Astrocyte (in vitro differentiated cells and primary cell): ENCODE data around the gene RIMKLB. TPM values are rescaled to one million over a fixed set of nuclear protein-coding genes. Genes with fewer than 3 reads are reported as not detected.
"Not testable (repeated sequence)": the region's sequence is repeated elsewhere in the genome, so short reads cannot be mapped to it uniquely, and the experiment has no call there.

ENCODE experiments used
- DNase-seq: peaks from one replicate; pipeline ENCODE4 v3.0.0-alpha.2; 2010; ENCODE audit warnings: low read depth
- FAIRE-seq: peaks from 2 replicates; lab custom pipeline; 2011; peaks lifted over from hg19 to GRCh38; lab: Jason Lieb, UNC
- H2AFZ ChIP-seq: 2 replicates; pipeline ENCODE4 v1.6.0; 2012; ENCODE audit warnings: low read depth, low read length, inconsistent platforms
- H3K27ac ChIP-seq: 2 replicates; pipeline ENCODE4 v1.5.1; 2011; ENCODE audit warnings: low read depth, low read length, inconsistent platforms
- H3K27me3 ChIP-seq: 2 replicates; pipeline ENCODE4 v1.6.0; 2011; ENCODE audit warnings: low read length, inconsistent platforms; ENCODE audit not compliant: insufficient read depth
- H3K36me3 ChIP-seq: 2 replicates; pipeline ENCODE4 v1.5.1; 2011; ENCODE audit warnings: low read length, inconsistent platforms; ENCODE audit not compliant: insufficient read depth
- H3K4me1 ChIP-seq: 2 replicates; pipeline ENCODE4 v1.5.1; 2011; ENCODE audit warnings: low read length, inconsistent platforms; ENCODE audit not compliant: insufficient read depth
- H3K4me2 ChIP-seq: 2 replicates; pipeline ENCODE4 v1.6.0; 2012; ENCODE audit warnings: low read length, inconsistent platforms
- H3K4me3 ChIP-seq: 2 replicates; pipeline ENCODE4 v1.5.1; 2011; ENCODE audit warnings: low read depth, mild to moderate bottlenecking, low read length, inconsistent platforms; ENCODE audit not compliant: insufficient read depth
- H3K79me2 ChIP-seq: 2 replicates; pipeline ENCODE4 v1.6.0; 2012; ENCODE audit warnings: mild to moderate bottlenecking, low read length, inconsistent platforms; ENCODE audit not compliant: insufficient read depth
- H3K9ac ChIP-seq: 2 replicates; pipeline ENCODE4 v1.6.0; 2012; ENCODE audit warnings: mild to moderate bottlenecking, low read length, inconsistent platforms
- H3K9me3 ChIP-seq: 2 replicates; pipeline ENCODE4 v1.5.1; 2012; ENCODE audit warnings: low read depth, mild to moderate bottlenecking, low read length, inconsistent platforms; ENCODE audit not compliant: insufficient read depth
- H4K20me1 ChIP-seq: 2 replicates; pipeline ENCODE4 v1.6.0; 2012; ENCODE audit warnings: low read length, inconsistent platforms; ENCODE audit not compliant: insufficient read depth
- H3K27ac Mint-ChIP-seq: one replicate; pipeline ENCODE4 v1.8.0; 2021; ENCODE audit warnings: mild to moderate bottlenecking, mixed read lengths; ENCODE audit not compliant: unreplicated experiment
- H3K27me3 Mint-ChIP-seq: one replicate; pipeline ENCODE4 v1.8.0; 2021; ENCODE audit warnings: low read depth, mixed read lengths; ENCODE audit not compliant: unreplicated experiment
- H3K36me3 Mint-ChIP-seq: one replicate; pipeline ENCODE4 v1.8.0; 2021; ENCODE audit warnings: low read depth, mixed read lengths; ENCODE audit not compliant: unreplicated experiment
- H3K4me1 Mint-ChIP-seq: one replicate; pipeline ENCODE4 v1.8.0; 2021; ENCODE audit warnings: low read depth, mixed read lengths; ENCODE audit not compliant: unreplicated experiment
- H3K4me3 Mint-ChIP-seq: one replicate; pipeline ENCODE4 v1.8.0; 2021; ENCODE audit warnings: mild to moderate bottlenecking, moderate library complexity, mixed read lengths; ENCODE audit not compliant: unreplicated experiment
- H3K9me3 Mint-ChIP-seq: one replicate; pipeline ENCODE4 v1.8.0; 2021; ENCODE audit warnings: mild to moderate bottlenecking, mixed read lengths; ENCODE audit not compliant: unreplicated experiment
- CTCF ChIP-seq: IDR thresholded peaks from 2 replicates; pipeline ENCODE4 v1.5.1; 2011; ENCODE audit warnings: low read depth, mild to moderate bottlenecking, inconsistent platforms, low read length, moderate library complexity; ENCODE audit not compliant: insufficient read depth
- EZH2 ChIP-seq: IDR thresholded peaks from 2 replicates; pipeline ENCODE4 v1.6.1; 2012; ENCODE audit warnings: mild to moderate bottlenecking, low read length, inconsistent platforms; ENCODE audit not compliant: insufficient read depth
- total RNA-seq: library from RNA; stranded (reverse); gene quantifications from 2 replicates; pipeline ENCODE4 v1.2.1, GENCODE V29; 2021

The RIMKLB gene
- total RNA-seq, 1 donor from 2014 or later, result 36.6 TPM

DNA sequence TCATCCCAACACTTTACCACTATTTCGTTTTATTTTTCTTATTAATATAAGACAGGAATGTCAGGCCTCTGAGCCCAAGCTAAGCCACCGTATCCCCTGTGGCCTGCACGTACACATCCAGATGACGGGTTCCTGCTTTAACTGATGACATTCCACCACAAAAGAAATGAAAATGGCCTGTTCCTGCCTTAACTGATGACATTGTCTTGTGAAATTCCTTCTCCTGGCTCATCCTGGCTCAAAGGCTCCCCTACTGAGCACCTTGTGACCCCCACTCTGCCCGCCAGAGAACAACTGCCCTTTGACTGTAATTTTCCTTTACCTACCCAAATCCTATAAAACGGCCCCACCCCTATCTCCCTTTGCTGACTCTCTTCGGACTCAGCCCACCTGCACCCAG is 112.3 kb downstream of the RIMKLB start:
- H3K27me3 Mint-ChIP-seq, H3K4me3 ChIP-seq, H3K36me3 ChIP-seq, H3K4me2 ChIP-seq, DNase-seq, H2AFZ ChIP-seq, H3K4me1 ChIP-seq, H3K36me3 Mint-ChIP-seq, H3K79me2 ChIP-seq, H3K27me3 ChIP-seq, H3K9me3 ChIP-seq, H3K4me1 Mint-ChIP-seq, H3K27ac Mint-ChIP-seq, H4K20me1 ChIP-seq, H3K9me3 Mint-ChIP-seq, H3K27ac ChIP-seq, H3K4me3 Mint-ChIP-seq, H3K9ac ChIP-seq, FAIRE-seq: not testable (repeated sequence)

GRCh38 chr12:8813572-8814357 is 116.0 kb downstream of the RIMKLB start:
- H3K27ac ChIP-seq, result no peak overlapping the region
- no peak for FAIRE-seq
- no peak for DNase-seq

GRCh38 chr12:8816448-8817050 is 118.8 kb downstream of the RIMKLB start:
- no peaks in the 10 kb centered on the region for H4K20me1 ChIP-seq
- TF ChIP-seq CTCF (no peak), EZH2 (no peak)
- H2AFZ ChIP-seq, result no peak overlapping the region
- H3K4me3 Mint-ChIP-seq, result no peak overlapping the region
- H3K36me3 Mint-ChIP-seq, result no peaks in the 10 kb centered on the region
- H3K36me3 ChIP-seq, result no peaks in the 10 kb centered on the region
- no peaks in the 10 kb centered on the region for H3K27me3 ChIP-seq
- no peaks in the 10 kb centered on the region for H3K79me2 ChIP-seq
- no peak overlapping the region for H3K27ac Mint-ChIP-seq
- peaks cover 2% of the 10 kb centered on the region for H3K9me3 Mint-ChIP-seq
- H3K4me1 ChIP-seq, result no peaks in the 10 kb centered on the region
- H3K27ac ChIP-seq, result no peak overlapping the region
- no peak overlapping the region for H3K4me2 ChIP-seq
- H3K4me3 ChIP-seq, result no peak overlapping the region
- no peaks in the 10 kb centered on the region for H3K9me3 ChIP-seq
- FAIRE-seq, result no peak
- no peak overlapping the region for H3K9ac ChIP-seq
- DNase-seq, result no peak
- peaks cover 3% of the 10 kb centered on the region for H3K27me3 Mint-ChIP-seq
- H3K4me1 Mint-ChIP-seq, result no peaks in the 10 kb centered on the region

More at GRCh38 chr12:8813572-8814357, 116.0 kb downstream of the RIMKLB start:
- Mint-ChIP-seq H3K9me3 (no peaks in the 10 kb centered on the region), H3K36me3 (no peaks in the 10 kb centered on the region), H3K27ac (no peak overlapping the region), H3K27me3 (no peaks in the 10 kb centered on the region), H3K4me3 (no peak overlapping the region), H3K4me1 (no peaks in the 10 kb centered on the region)
- no peak overlapping the region for H2AFZ ChIP-seq
- no peaks in the 10 kb centered on the region for H4K20me1 ChIP-seq
- H3K9ac ChIP-seq, result no peak overlapping the region
- TF ChIP-seq EZH2, result no peak
- no peak for TF ChIP-seq CTCF
- no peak overlapping the region for H3K4me2 ChIP-seq
- H3K9me3 ChIP-seq, result no peaks in the 10 kb centered on the region
- H3K79me2 ChIP-seq, result no peaks in the 10 kb centered on the region
- H3K4me3 ChIP-seq, result no peak overlapping the region
- no peaks in the 10 kb centered on the region for H3K4me1 ChIP-seq
- no peaks in the 10 kb centered on the region for H3K36me3 ChIP-seq
- no peaks in the 10 kb centered on the region for H3K27me3 ChIP-seq
